ENCODE data around the gene CSPG4.
A peak's percentile ranks its signal among the peaks of the same experiment; 100 is the strongest.
"Not testable (repeated sequence)": the region's sequence is repeated elsewhere in the genome, so short reads cannot be mapped to it uniquely, and the experiment has no call there.

Gene CSPG4

GRCh38 chr15:75712668-75713337 is at the start of gene CSPG4:
TSS of gene CSPG4 (minus strand) at chr15:75712848. CDS start at chr15:75712755, 93 bp downstream.
- DNase-seq (ENCODE audit: low read depth, low spot score): no peak

- DNase-seq (ENCODE audit: low read depth, low spot score): not testable (repeated sequence)
Observed at GRCh38 chr15:75762357-75762718, 49.7 kb upstream of the CSPG4 start.

DNA sequence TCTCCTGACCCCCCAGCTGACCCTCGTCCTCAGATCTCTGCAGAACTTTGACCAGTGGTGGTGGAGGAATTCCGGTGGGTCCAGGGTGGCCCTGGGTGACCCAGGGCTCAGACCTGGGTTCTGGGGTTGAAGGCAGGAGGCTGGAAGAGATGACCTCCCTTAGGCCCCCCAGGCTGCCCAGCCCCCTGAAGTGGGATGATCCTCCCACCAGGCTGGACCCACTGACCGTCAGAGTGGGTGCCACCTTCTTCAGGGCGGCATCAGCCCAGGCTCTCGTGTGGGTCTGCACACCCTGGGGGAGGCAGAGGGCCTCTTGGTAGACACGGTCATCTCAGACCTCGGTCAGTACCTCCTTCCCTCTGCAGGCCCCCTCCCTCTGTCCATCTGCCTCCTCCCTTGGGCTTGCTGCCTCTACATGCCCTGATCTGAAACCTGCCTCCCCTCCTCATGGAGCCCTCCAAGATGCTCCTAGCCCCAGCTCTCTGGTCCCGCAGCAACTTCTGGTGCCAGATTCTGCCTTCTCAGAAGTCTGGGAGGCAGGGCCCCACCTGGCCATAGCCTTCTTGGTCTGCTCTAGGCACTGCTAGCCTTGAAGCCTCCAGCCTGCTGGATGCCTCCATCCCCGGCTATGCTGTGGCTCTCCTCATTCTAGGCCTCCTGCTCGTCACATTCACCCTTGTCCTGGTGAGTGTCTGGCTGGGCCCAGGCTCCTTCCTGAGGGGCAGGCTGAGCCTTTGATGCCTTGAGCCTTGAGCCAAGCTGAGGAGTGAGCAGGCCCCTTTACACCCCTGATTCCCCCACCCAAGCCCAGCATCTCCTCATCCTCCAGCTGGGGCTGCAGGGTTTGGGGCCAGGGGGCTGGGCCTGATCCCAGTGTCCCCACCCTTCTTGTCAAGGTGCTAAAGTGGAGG is 49.1 kb upstream of the CSPG4 start:
- no peak for DNase-seq (ENCODE audit: low read depth, low spot score)

DNA sequence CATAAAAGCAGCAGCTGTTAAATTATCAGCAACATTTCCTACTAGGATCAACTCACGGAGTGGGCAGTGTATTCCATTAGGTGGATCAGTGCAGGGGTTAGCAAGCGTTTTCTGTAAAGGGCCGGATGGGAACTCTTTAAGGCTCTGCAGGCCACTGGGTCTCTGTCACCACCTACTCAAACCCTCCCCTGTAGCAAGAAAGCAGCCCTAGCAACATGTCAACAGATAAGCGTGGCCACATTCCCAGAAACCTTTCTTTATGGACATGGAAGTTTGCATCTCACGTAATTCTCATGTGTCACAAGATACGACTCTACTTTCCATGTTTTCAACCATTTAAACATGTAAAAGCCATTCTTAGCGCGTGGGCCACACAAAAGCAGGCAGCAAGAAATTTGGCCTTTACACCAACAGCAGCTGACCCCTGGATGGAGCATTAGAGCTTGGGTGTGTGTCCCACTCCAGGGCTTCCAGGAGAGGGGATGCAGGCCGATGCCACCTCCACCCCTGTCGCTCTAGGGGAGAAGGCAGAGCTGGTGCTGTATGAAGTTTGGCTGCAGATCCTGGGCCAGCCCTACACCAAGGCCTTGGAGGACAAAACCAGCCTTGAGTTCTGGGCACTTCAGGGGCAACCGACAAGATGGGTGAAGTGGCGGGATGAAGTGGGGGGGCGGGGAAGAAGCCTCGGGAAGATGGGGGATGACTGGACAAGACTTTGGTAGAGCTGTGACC is 48.2 kb upstream of the CSPG4 start:
- no peak for DNase-seq (ENCODE audit: low read depth, low spot score)

- DNase-seq (ENCODE audit: low read depth, low spot score): not testable (repeated sequence)
Observed at GRCh38 chr15:75760131-75760520, 47.5 kb upstream of the CSPG4 start.

GRCh38 chr15:75759416-75760130 is 46.9 kb upstream of the CSPG4 start:
- no peak for DNase-seq (ENCODE audit: low read depth, low spot score)

GRCh38 chr15:75758071-75758872 is 45.6 kb upstream of the CSPG4 start:
- DNase-seq (ENCODE audit: low read depth, low spot score): peak; percentile 65

GRCh38 chr15:75754871-75755270 is 42.2 kb upstream of the CSPG4 start:
- not testable (repeated sequence) for DNase-seq (ENCODE audit: low read depth, low spot score)

DNA sequence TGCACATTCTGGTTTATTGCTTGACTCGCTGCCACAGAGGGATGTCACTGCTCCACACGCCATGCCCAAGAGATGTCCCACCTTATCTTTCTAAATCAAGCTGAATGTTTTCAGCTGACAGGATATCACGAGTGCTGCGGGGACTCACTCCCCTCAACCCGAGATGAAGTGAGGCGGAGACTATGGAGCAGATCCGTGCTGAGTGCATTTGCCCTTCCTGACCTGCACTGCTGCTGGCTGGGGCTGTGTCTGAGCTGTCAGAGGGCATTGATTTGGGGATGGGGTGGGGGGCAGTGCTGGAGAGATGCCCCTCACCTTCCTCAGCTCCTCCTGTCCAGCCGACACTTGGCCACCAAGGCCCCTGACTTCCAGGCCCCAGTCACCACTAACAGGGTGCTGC is 40.5 kb upstream of the CSPG4 start:
- no peak for DNase-seq (ENCODE audit: low read depth, low spot score)

- DNase-seq (ENCODE audit: low read depth, low spot score): no peak
Observed at GRCh38 chr15:75751891-75752290, 39.2 kb upstream of the CSPG4 start.

DNA sequence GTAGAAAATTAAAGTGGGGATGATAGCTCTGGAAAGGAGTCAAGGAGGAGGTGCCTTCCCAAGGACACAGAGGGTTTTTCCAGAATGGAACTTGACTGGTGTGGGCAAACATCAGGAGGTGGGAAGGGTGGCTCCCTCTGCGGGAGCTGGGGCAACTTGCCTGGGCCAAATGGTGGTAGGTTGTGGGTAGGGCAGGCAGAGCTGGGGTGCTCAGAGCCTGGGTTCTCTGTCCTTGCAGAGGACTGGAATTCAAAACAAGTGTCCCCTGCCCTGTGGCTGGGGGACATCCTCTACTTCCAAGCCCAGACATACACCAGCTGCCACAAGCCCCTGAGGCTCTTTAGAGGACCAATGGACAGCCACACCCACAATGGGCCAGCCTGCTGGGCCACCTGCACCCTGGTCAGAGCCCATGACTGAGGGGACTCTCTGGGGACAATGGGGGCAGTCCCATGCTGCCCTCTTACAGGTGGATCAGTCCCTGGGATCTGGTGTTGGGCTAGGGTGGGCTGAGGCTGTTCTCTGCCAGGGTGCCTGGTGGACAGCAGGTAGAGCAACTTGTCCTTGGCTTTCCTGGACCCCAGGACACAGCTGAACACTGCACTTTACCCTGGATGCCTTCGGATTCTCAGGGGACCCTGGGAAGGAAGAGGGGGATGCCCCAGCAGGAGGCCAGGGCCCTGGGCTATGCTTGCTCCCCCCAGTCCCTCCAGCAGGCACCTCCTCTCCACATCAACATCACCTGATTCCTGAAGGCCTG is 38.6 kb upstream of the CSPG4 start:
- DNase-seq (ENCODE audit: low read depth, low spot score): no peak

GRCh38 chr15:75750261-75751050 is 37.8 kb upstream of the CSPG4 start:
- DNase-seq (ENCODE audit: low read depth, low spot score): no peak

GRCh38 chr15:75749820-75750219 is 37.2 kb upstream of the CSPG4 start:
- no peak for DNase-seq (ENCODE audit: low read depth, low spot score)

GRCh38 chr15:75748882-75749281 is 36.2 kb upstream of the CSPG4 start:
- DNase-seq (ENCODE audit: low read depth, low spot score): not testable (repeated sequence)

DNA sequence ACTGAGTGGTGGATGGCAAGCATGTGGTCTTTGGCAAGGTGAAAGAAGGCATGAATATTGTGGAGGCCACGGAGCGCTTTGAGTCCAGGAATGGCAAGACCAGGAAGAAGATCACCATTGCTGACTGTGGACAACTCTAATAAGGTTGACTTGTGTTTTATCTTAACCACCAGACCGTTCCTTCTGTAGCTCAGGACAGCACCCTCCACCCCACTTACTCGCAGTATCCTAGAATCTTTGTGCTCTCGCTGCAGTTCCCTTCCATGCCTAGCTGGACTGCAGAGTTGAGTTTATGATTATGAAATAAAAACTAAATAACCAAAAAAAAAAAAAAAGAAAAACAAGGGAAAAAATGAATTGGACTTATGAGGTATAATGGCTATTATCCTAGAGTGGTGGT is 34.5 kb upstream of the CSPG4 start:
- DNase-seq (ENCODE audit: low read depth, low spot score): not testable (repeated sequence)

- DNase-seq (ENCODE audit: low read depth, low spot score): no peak
Observed at GRCh38 chr15:75745305-75745704, 32.7 kb upstream of the CSPG4 start.

GRCh38 chr15:75742346-75742745 is 29.7 kb upstream of the CSPG4 start:
- not testable (repeated sequence) for DNase-seq (ENCODE audit: low read depth, low spot score)

- DNase-seq (ENCODE audit: low read depth, low spot score): no peak
Observed at GRCh38 chr15:75739791-75740190, 27.1 kb upstream of the CSPG4 start.

DNA sequence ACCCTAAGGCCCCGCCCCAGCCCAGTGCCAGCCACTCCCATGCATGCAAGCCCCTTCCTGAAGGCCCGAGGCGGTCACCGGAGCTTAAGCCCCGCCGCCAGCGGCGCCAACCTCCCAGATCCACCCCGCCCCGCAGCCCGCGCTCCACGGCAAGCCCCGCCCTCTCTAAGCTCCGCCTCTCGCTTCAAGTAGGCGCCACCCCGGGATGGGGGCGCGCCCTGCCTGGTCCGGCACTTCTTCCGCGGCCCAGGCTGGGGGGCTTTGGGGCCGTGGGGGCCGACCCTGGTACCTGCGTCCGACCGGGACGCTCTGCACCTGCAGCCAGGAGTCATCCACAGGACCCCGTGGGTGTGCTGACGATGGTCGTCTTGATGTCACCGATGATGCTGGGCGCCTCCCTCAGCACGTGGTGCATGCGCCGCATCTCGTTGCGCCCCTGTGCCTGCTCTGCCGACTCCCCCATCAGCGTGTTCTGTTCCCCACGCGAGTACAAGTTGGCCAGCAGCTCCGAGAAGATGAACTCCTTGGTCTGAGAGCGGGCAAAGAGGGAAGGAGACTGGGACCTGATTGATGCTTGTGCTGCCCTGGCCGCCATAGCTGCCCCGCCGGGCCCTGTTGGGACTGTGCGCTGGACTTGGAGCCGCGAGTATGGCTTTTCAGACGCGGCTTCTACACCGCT is 26.1 kb upstream of the CSPG4 start:
- peak; percentile 87 for DNase-seq (ENCODE audit: low read depth, low spot score)

Data from smooth muscle cell of the brain vasculature (primary cell).